Mesendoderm (in vitro differentiated cells): ENCODE data around the gene C22orf31.

Experiments
- DNase-seq: peaks from one replicate; pipeline ENCODE4 v3.0.0; 2013
- H2AK5ac ChIP-seq: 2 replicates; pipeline ENCODE4 v1.6.1; 2013; ENCODE audit warnings: low read length, inconsistent platforms
- H2BK120ac ChIP-seq: 2 replicates; pipeline ENCODE4 v1.6.1; 2013; ENCODE audit warnings: low read depth, mild to moderate bottlenecking, low read length, moderate library complexity, mixed read lengths
- H2BK15ac ChIP-seq: replicated peaks from 2 replicates; pipeline ENCODE4 v1.6.1; 2013; ENCODE audit warnings: low read depth, mild to moderate bottlenecking, moderate library complexity
- H2BK5ac ChIP-seq: 2 replicates; pipeline ENCODE4 v1.6.1; 2013; ENCODE audit warnings: low read length, inconsistent platforms
- H3K18ac ChIP-seq: 2 replicates; pipeline ENCODE4 v1.6.1; 2013; ENCODE audit warnings: mild to moderate bottlenecking, low read length, mixed read lengths
- H3K23ac ChIP-seq: one replicate; pipeline ENCODE4 v1.6.1; 2013; ENCODE audit warnings: low read length
- H3K27ac ChIP-seq: 2 replicates; pipeline ENCODE4 v1.5.1; 2013; ENCODE audit warnings: low read depth, mild to moderate bottlenecking, inconsistent platforms, low read length, moderate library complexity
- H3K27me3 ChIP-seq: 2 replicates; pipeline ENCODE4 v1.6.1; 2013; ENCODE audit warnings: low read length, control low read depth, mild to moderate bottlenecking, inconsistent platforms; ENCODE audit not compliant: insufficient read depth, poor library complexity
- H3K36me3 ChIP-seq: 2 replicates; pipeline ENCODE4 v1.6.1; 2013; ENCODE audit warnings: low read length, inconsistent platforms; ENCODE audit not compliant: control insufficient read depth, insufficient read depth
- H3K4ac ChIP-seq: one replicate; pipeline ENCODE4 v1.6.1; 2013; ENCODE audit warnings: low read depth, mild to moderate bottlenecking, low read length, moderate library complexity
- H3K4me1 ChIP-seq: 2 replicates; pipeline ENCODE4 v1.6.1; 2013; ENCODE audit warnings: low read depth, low read length, inconsistent platforms; ENCODE audit not compliant: control insufficient read depth
- H3K4me2 ChIP-seq: 2 replicates; pipeline ENCODE4 v1.6.1; 2013; ENCODE audit warnings: low read length
- H3K4me3 ChIP-seq: 2 replicates; pipeline ENCODE4 v1.5.1; 2013; ENCODE audit warnings: mild to moderate bottlenecking, low read length
- H3K56ac ChIP-seq: one replicate; pipeline ENCODE4 v1.6.1; 2013; ENCODE audit warnings: low read length
- H3K79me1 ChIP-seq: 2 replicates; pipeline ENCODE4 v1.6.1; 2013; ENCODE audit warnings: low read length, inconsistent platforms
- H3K79me2 ChIP-seq: 2 replicates; pipeline ENCODE4 v1.6.1; 2013; ENCODE audit warnings: mild to moderate bottlenecking, low read length; ENCODE audit not compliant: control insufficient read depth, insufficient read depth
- H3K9ac ChIP-seq: 2 replicates; pipeline ENCODE4 v1.6.1; 2013; ENCODE audit warnings: low read length, inconsistent platforms
- H4K5ac ChIP-seq: one replicate; pipeline ENCODE4 v1.6.1; 2013; ENCODE audit warnings: low read length
- H4K8ac ChIP-seq: one replicate; pipeline ENCODE4 v1.6.1; 2013; ENCODE audit warnings: low read depth, mild to moderate bottlenecking, control low read depth, low read length, moderate library complexity
- WGBS: extraction: QIAGEN DNeasy Blood & Tissue Kit; methylation state at CpG from one replicate; pipeline ENCODE4 v1.1.7; 2013; ENCODE audit warnings: low lambda C conversion rate, missing lambda C conversion rate; ENCODE audit not compliant: insufficient coverage; ENCODE audit errors: extremely low coverage; 5-methylcytosine and 5-hydroxymethylcytosine counted together

The C22orf31 gene

DNA sequence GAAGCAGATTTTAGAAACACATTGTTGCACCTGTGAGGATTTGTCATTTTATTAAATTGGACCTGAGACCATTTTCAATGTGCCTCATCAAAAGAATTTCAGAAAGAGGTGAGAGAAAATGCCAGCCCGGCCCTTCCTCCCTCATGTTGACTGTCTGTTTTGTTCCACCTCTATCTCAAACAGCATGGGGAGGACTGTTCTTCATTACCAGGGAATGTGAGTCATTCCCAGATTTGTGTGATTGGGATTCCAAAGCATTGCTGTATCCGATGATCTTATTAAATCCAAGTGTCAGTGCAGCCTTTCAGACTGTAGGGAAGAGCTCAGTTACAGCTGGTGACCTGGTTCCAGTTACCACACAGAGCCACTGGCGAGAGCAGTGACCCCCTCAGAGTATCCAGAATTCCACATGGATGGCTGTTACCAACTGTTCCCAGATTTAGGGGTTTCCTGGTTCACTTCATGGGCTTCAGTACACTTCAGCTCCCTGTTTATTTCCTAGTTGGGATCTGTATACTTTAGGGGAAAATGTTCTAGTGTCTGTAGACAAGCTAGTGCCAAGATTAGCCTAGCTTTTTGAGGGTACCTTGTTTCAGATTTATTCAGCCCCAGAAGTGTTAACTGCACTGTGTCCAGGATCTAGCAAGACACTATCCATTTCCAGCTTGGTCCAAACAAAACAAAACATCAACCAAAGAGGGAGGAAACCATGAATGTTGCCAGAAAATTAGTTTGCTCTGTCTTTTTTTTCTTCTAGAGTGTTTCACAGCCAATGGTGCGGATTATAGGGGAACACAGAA lies 32.1 kb upstream of the C22orf31 start:
- H3K18ac ChIP-seq: no peak overlapping the region
- no peak overlapping the region for H4K5ac ChIP-seq
- no peak overlapping the region for H3K4ac ChIP-seq
- H2BK120ac ChIP-seq: no peak overlapping the region
- no peak overlapping the region for H3K4me2 ChIP-seq
- no peak overlapping the region for H3K9ac ChIP-seq
- H3K79me2 ChIP-seq: no peaks in the 10 kb centered on the region
- H3K27ac ChIP-seq: no peak overlapping the region
- no peak overlapping the region for H4K8ac ChIP-seq
- no peak overlapping the region for H3K4me3 ChIP-seq
- peaks cover 4% of the 10 kb centered on the region for H3K4me1 ChIP-seq
- no CpG with 5 or more reads among the region's 4 CpGs for WGBS
- no peaks in the 10 kb centered on the region for H3K27me3 ChIP-seq
- H2BK15ac ChIP-seq: no peak overlapping the region
- H3K79me1 ChIP-seq: no peaks in the 10 kb centered on the region
- no peak for DNase-seq
- no peak overlapping the region for H2AK5ac ChIP-seq
- no peak overlapping the region for H3K56ac ChIP-seq
- no peak overlapping the region for H3K23ac ChIP-seq
- H2BK5ac ChIP-seq: no peak overlapping the region
- no peaks in the 10 kb centered on the region for H3K36me3 ChIP-seq

DNA sequence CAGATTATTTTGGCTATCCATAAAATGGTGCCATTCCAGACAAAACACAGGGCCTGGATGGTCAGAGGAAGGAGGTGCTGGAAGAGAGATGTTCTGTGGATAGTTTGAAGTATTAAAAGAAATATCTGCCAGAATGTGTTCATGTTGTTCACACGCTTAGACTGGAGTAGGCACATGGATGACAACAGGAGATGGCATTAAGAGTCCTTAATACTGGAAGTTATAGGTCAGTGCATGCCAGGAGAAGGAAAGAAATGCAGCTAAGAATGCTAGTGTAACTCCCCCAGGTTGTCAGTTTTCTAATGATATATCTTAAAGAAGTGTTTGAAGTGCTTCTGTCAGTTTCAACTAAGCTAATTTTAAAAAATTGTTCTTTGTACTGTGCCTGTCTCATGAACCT lies 31.4 kb upstream of the C22orf31 start:
- Histone ChIP-seq H2AK5ac (no peak overlapping the region), H2BK5ac (no peak overlapping the region), H3K4ac (no peak overlapping the region), H4K8ac (no peak overlapping the region), H3K18ac (no peak overlapping the region), H2BK120ac (no peak overlapping the region), H3K4me3 (no peak overlapping the region), H3K36me3 (no peaks in the 10 kb centered on the region), H3K27ac (no peak overlapping the region), H3K23ac (no peak overlapping the region), H3K4me2 (no peak overlapping the region), H3K56ac (no peak overlapping the region), H2BK15ac (no peak overlapping the region), H4K5ac (no peak overlapping the region), H3K79me1 (no peaks in the 10 kb centered on the region), H3K27me3 (no peaks in the 10 kb centered on the region), H3K79me2 (no peaks in the 10 kb centered on the region), H3K4me1 (peaks cover 4% of the 10 kb centered on the region), H3K9ac (no peak overlapping the region)
- no CpG with 5 or more reads among the region's 1 CpG for WGBS
- no peak for DNase-seq

DNA sequence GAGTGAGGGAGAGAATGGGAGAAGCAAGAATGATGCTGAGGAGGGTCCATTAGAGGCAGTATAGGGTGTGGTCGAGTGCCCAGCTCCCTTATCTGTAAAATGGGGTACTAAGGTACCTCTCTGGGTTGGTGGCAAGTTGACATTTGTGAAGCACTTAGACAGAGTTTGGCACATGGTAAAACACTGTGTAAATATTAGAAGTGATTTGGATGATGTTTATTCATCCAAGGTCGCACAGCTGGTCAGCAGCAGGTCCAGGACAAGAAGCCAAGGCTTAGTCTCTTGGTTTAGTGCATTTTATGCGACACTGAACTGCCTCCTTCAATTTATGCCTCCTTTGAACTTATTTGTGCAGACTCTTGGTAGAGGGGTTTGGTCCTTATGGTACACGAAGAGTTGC lies 30.6 kb upstream of the C22orf31 start:
- Histone ChIP-seq H3K9ac (no peak overlapping the region), H3K4me1 (peaks cover 4% of the 10 kb centered on the region), H3K79me2 (no peaks in the 10 kb centered on the region), H4K8ac (no peak overlapping the region), H3K27me3 (no peaks in the 10 kb centered on the region), H2BK120ac (no peak overlapping the region), H4K5ac (no peak overlapping the region), H3K4me2 (no peak overlapping the region), H2BK5ac (no peak overlapping the region), H3K27ac (no peak overlapping the region), H3K4ac (no peak overlapping the region), H3K79me1 (no peaks in the 10 kb centered on the region), H2BK15ac (no peak overlapping the region), H3K23ac (no peak overlapping the region), H3K4me3 (no peak overlapping the region), H3K18ac (no peak overlapping the region), H3K56ac (no peak overlapping the region), H3K36me3 (no peaks in the 10 kb centered on the region), H2AK5ac (no peak overlapping the region)
- no peak for DNase-seq
- no CpG with 5 or more reads among the region's 4 CpGs for WGBS

DNA sequence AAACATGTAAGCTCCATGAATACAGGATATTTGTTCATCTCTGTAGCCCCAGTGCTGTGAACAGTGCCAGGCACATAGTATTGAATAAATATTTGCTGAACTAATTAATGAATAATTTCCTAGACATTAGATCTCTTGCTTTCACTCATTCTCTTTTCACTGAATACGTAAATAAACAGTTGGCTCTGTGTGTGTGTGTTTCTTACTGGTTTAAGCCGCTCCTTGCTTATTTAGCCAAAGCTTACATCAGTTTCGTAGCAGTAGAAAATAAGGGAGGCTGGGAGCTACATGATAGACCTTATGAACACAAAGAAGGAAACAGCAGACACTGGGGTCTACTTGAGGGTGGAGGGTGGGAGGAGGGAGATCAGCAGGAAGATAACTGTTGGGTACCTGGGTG lies 28.4 kb upstream of the C22orf31 start:
- Histone ChIP-seq H3K4me1 (no peaks in the 10 kb centered on the region), H3K79me2 (no peaks in the 10 kb centered on the region), H3K23ac (no peak overlapping the region), H3K56ac (no peak overlapping the region), H4K8ac (no peak overlapping the region), H3K18ac (no peak overlapping the region), H3K4me2 (no peak overlapping the region), H2BK5ac (no peak overlapping the region), H3K27me3 (no peaks in the 10 kb centered on the region), H3K9ac (no peak overlapping the region), H2BK120ac (no peak overlapping the region), H4K5ac (no peak overlapping the region), H3K79me1 (no peaks in the 10 kb centered on the region), H2BK15ac (no peak overlapping the region), H3K36me3 (no peaks in the 10 kb centered on the region), H3K4me3 (no peak overlapping the region), H3K4ac (no peak overlapping the region), H2AK5ac (no peak overlapping the region), H3K27ac (no peak overlapping the region)
- no peak for DNase-seq
- WGBS: no CpG with 5 or more reads among the region's 3 CpGs

DNA sequence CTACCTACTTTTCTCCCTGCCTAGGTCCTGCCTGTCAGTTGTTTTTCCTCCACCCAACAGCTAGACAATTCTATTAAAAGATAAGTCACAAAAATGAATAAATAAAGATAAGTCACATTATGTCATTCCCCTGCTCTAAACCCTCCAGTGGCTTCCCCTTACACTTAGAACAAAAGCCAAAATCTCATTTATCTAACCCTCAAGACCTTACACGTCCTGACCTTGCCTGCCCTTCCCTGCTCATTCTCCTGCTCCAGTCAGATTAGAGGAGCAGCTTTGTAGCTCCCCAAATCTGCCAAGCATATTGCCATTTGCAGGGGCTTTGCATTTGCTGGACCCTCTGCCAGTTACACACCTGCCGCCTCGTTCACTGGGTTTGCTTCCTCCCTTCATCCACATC lies 27.9 kb upstream of the C22orf31 start:
- no peak overlapping the region for H4K8ac ChIP-seq
- DNase-seq: no peak
- H3K4me3 ChIP-seq: no peak overlapping the region
- H4K5ac ChIP-seq: no peak overlapping the region
- H3K27me3 ChIP-seq: no peaks in the 10 kb centered on the region
- H3K79me1 ChIP-seq: no peaks in the 10 kb centered on the region
- H3K79me2 ChIP-seq: no peaks in the 10 kb centered on the region
- no peaks in the 10 kb centered on the region for H3K4me1 ChIP-seq
- H2AK5ac ChIP-seq: no peak overlapping the region
- no peak overlapping the region for H3K23ac ChIP-seq
- no peak overlapping the region for H3K18ac ChIP-seq
- no peak overlapping the region for H3K27ac ChIP-seq
- no peak overlapping the region for H2BK5ac ChIP-seq
- H2BK15ac ChIP-seq: no peak overlapping the region
- H3K4ac ChIP-seq: no peak overlapping the region
- no peak overlapping the region for H2BK120ac ChIP-seq
- no peaks in the 10 kb centered on the region for H3K36me3 ChIP-seq
- no peak overlapping the region for H3K4me2 ChIP-seq
- no peak overlapping the region for H3K56ac ChIP-seq
- H3K9ac ChIP-seq: no peak overlapping the region
- no CpG with 5 or more reads among the region's 3 CpGs for WGBS

DNA sequence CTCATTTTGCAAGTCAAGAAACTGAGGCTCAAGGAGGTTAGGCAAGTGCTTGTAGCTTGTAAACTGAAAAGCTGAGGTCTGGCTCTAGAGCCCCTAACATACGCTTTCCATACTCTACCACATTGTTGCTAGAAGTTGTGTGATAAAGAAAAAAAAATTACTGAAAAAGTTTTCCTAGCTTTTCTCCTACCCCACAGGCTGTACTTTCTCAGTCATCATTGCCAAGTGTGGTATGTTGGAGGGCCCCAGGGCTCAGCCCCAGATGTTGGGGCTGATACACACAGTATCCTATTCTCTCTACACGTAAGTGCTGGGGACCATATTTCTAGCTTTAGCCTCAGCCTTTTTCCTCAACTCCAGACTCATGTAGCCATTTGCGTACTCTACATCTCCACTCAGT lies 27.2 kb upstream of the C22orf31 start:
- Histone ChIP-seq H2AK5ac (no peak overlapping the region), H3K56ac (no peak overlapping the region), H3K79me1 (no peaks in the 10 kb centered on the region), H3K18ac (no peak overlapping the region), H2BK5ac (no peak overlapping the region), H4K8ac (no peak overlapping the region), H3K36me3 (no peaks in the 10 kb centered on the region), H3K79me2 (no peaks in the 10 kb centered on the region), H3K23ac (no peak overlapping the region), H3K27ac (no peak overlapping the region), H3K4me2 (no peak overlapping the region), H2BK15ac (no peak overlapping the region), H3K4me3 (no peak overlapping the region), H4K5ac (no peak overlapping the region), H3K4me1 (no peaks in the 10 kb centered on the region), H3K27me3 (no peaks in the 10 kb centered on the region), H3K4ac (no peak overlapping the region), H3K9ac (no peak overlapping the region), H2BK120ac (no peak overlapping the region)
- DNase-seq: no peak
- 100% methylated on average over 1 of the region's 3 CpGs for WGBS
